Endothelial cell of umbilical vein (primary cell): ENCODE data around the gene SPTY2D1. TPM values are rescaled to one million over a fixed set of nuclear protein-coding genes. Genes with fewer than 3 reads are reported as not detected.

Experiments
- BruUV-seq: library from RNA; stranded (reverse); fragments of 400-500 nt; replicated peaks from 2 replicates; lab custom pipeline; 2021; lab: Mats Ljungman, UMichigan
- CTCF ChIA-PET: fragments of 300-600, 350-600 bp; sonication (Branson Sonifier 250); formaldehyde crosslinking; loops from one replicate; lab custom pipeline; 2021; ENCODE audit warnings: antibody characterized with exemption, inconsistent platforms; lab: Charles Lee
- POLR2A ChIA-PET: fragments of 300-600, 350-600 bp; sonication (Branson Sonifier 250); formaldehyde crosslinking; loops from one replicate; lab custom pipeline; 2021; ENCODE audit warnings: antibody characterized with exemption, inconsistent platforms; lab: Charles Lee
- DNase-seq: peaks from one replicate; pipeline ENCODE4 v3.0.0-alpha.2; 2011; ENCODE audit warnings: low read depth, low spot score
- FAIRE-seq: peaks from 2 replicates; lab custom pipeline; 2011; peaks lifted over from hg19 to GRCh38; lab: Jason Lieb, UNC
- H2AFZ ChIP-seq: 2 replicates; pipeline ENCODE4 v1.6.0; 2012; ENCODE audit warnings: low read depth, low read length, control low read depth, inconsistent platforms
- H3K27ac ChIP-seq: 2 replicates; pipeline ENCODE4 v1.5.1; 2011; ENCODE audit warnings: low read depth, mild to moderate bottlenecking, control low read depth, low read length, moderate library complexity; ENCODE audit not compliant: insufficient read depth
- H3K27me3 ChIP-seq, 2 experiments: 2 replicates each; pipeline versions ENCODE4 v1.6.0 to v1.6.1; 2011; ENCODE audit warnings: low read length in 2 of 2, mixed read lengths in 1 of 2; ENCODE audit not compliant: control insufficient read depth in 2 of 2, insufficient read depth in 2 of 2
- H3K36me3 ChIP-seq, 2 experiments: 2 replicates in 1 of 2; 3 replicates in 1 of 2; pipeline ENCODE4 v1.5.1; 2011; ENCODE audit warnings: low read length in 2 of 2, mild to moderate bottlenecking in 1 of 2, moderate library complexity in 1 of 2; ENCODE audit not compliant: control insufficient read depth in 2 of 2, insufficient read depth in 2 of 2; ENCODE audit errors: extremely low read depth in 1 of 2
- H3K4me1 ChIP-seq: 3 replicates; pipeline ENCODE4 v1.5.1; 2011; ENCODE audit warnings: mild to moderate bottlenecking, low read length; ENCODE audit not compliant: control insufficient read depth, insufficient read depth; ENCODE audit errors: extremely low read depth
- H3K4me2 ChIP-seq: 2 replicates; pipeline ENCODE4 v1.6.1; 2011; ENCODE audit warnings: low read length, control low read depth, mixed read lengths; ENCODE audit not compliant: insufficient read depth
- H3K4me3 ChIP-seq, 3 experiments: fragments of 200-600 bp in 1 of 3; sonication (generic), shearing (Covaris generic) in 1 of 3; replicated peaks in 1 of 3; 2 replicates each; pipeline ENCODE4 v1.5.1; 2011 to 2016; ENCODE audit warnings: control low read depth in 3 of 3, low read length in 3 of 3, mild to moderate bottlenecking in 2 of 3, inconsistent platforms in 1 of 3, low read depth in 1 of 3, moderate library complexity in 1 of 3; ENCODE audit not compliant: insufficient read depth in 1 of 3
- H3K79me2 ChIP-seq: 2 replicates; pipeline ENCODE4 v1.6.0; 2012; ENCODE audit warnings: low read length, inconsistent platforms; ENCODE audit not compliant: control insufficient read depth, insufficient read depth
- H3K9ac ChIP-seq: replicated peaks from 2 replicates; pipeline ENCODE3; 2011; ENCODE audit warnings: low read length, control low read depth; ENCODE audit not compliant: insufficient read depth; ENCODE audit errors: extremely low read depth
- H3K9me1 ChIP-seq: replicated peaks from 3 replicates; pipeline ENCODE4 v1.6.0; 2011; ENCODE audit warnings: mild to moderate bottlenecking, low read length; ENCODE audit not compliant: control insufficient read depth, insufficient read depth; ENCODE audit errors: extremely low read depth
- H3K9me3 ChIP-seq: replicated peaks from 2 replicates; pipeline ENCODE4 v1.5.1; 2012; ENCODE audit warnings: low read length, inconsistent platforms; ENCODE audit not compliant: control insufficient read depth, insufficient read depth
- H4K20me1 ChIP-seq: replicated peaks from 2 replicates; pipeline ENCODE3; 2011; ENCODE audit warnings: mild to moderate bottlenecking, low read length; ENCODE audit not compliant: control insufficient read depth, insufficient read depth; ENCODE audit errors: extremely low read depth
- CTCF ChIP-seq, 2 donors: IDR thresholded peaks; 1 replicate in 1 of 2; 2 replicates in 1 of 2; pipeline ENCODE4 v1.5.1; 2011; ENCODE audit warnings: low read length in 2 of 2, mild to moderate bottlenecking in 2 of 2, moderate library complexity in 2 of 2, control low read depth in 1 of 2, inconsistent platforms in 1 of 2, low read depth in 1 of 2; ENCODE audit not compliant: insufficient read depth in 1 of 2; ENCODE audit errors: extremely low read depth in 1 of 2
- EZH2 ChIP-seq: IDR thresholded peaks from 2 replicates; pipeline ENCODE4 v1.6.1; 2012; ENCODE audit warnings: borderline replicate concordance, low read depth, mild to moderate bottlenecking, moderate library complexity, low read length, inconsistent platforms; ENCODE audit not compliant: severe bottlenecking
- FOS ChIP-seq: IDR thresholded peaks from 2 replicates; pipeline ENCODE4 v1.6.1; 2011; ENCODE audit warnings: mild to moderate bottlenecking, low read length, moderate library complexity, borderline replicate concordance; ENCODE audit not compliant: insufficient read depth
- JUN ChIP-seq: IDR thresholded peaks from 2 replicates; pipeline ENCODE4 v1.6.1; 2011; ENCODE audit warnings: borderline replicate concordance, low read depth; ENCODE audit not compliant: insufficient read length, insufficient read depth
- MYC ChIP-seq: IDR thresholded peaks from one replicate; pipeline ENCODE4 v1.6.1; 2011; ENCODE audit warnings: mild to moderate bottlenecking, low read depth, low read length
- POLR2A ChIP-seq: IDR thresholded peaks from 2 replicates; pipeline ENCODE4 v1.6.1; 2012; ENCODE audit warnings: low read depth, mild to moderate bottlenecking, control low read depth, low read length
- POLR2AphosphoS5 ChIP-seq: IDR thresholded peaks from 2 replicates; pipeline ENCODE4 v1.6.1; 2012; ENCODE audit warnings: low read depth, mild to moderate bottlenecking, control low read depth, low read length, moderate library complexity; ENCODE audit not compliant: insufficient read depth
- dilution Hi-C: fragments of 300-500 bp; cut with MboI; formaldehyde crosslinking; loops from one replicate; pipeline ENCODE4 v1.15.0; 2019; ENCODE audit warnings: low sequenced_read_pairs; ENCODE audit not compliant: extremely low pct_ligation_motif_present
- intact Hi-C: fragments of 100-400 bp; cut with micrococcal nuclease; formaldehyde crosslinking; loops from one replicate; pipeline ENCODE4 v1.10.0; 2022
- polyA plus RNA-seq, 4 experiments: library from polyadenylated mRNA; depleted of rRNA in 3 of 4; stranded (reverse) in 3 of 4; unstranded in 1 of 4; fragments of >200 nt; gene quantifications; 2 replicates each; pipeline versions ENCODE4 v1.2.1 to v1.2.3, GENCODE V29; 2011 to 2012; ENCODE audit warnings: missing spikeins in 1 of 4
- total RNA-seq: library from RNA; stranded (reverse); gene quantifications from 2 replicates; pipeline ENCODE4 v1.2.3, GENCODE V29; 2021
- TF ChIP-seq, protein P1 (sequence below): IDR thresholded peaks from 2 replicates; pipeline ENCODE4 v1.6.1; 2011; ENCODE audit not compliant: insufficient read depth, insufficient read length

Gene SPTY2D1
- total and polyA plus RNA-seq, 2 donors (not counting 3 experiments of a cell fraction or from before 2014, with no cell fraction given): 5.5 to 18.7 TPM

GRCh38 chr11:18657673-18658072 lies 23.5 kb upstream of the SPTY2D1 start:
- H3K4me2 ChIP-seq: no peak overlapping the region
- ChIA-PET POLR2A (no interaction called here), CTCF (no interaction called here)
- FAIRE-seq (no peak), DNase-seq (no peak)
- intact Hi-C loops (no loop called here), dilution Hi-C loops (no loop called here)
- no peaks in the 10 kb centered on the region for H4K20me1 ChIP-seq
- H2AFZ ChIP-seq: no peak overlapping the region
- no peaks in the 10 kb centered on the region for H3K9me1 ChIP-seq
- H3K4me3 ChIP-seq: no peak overlapping the region
- H3K27me3 ChIP-seq: no peaks in the 10 kb centered on the region
- BruUV-seq: no TSS peak
- no peaks in the 10 kb centered on the region for H3K4me1 ChIP-seq
- H3K36me3 ChIP-seq: no peaks in the 10 kb centered on the region
- no peaks in the 10 kb centered on the region for H3K79me2 ChIP-seq
- TF ChIP-seq MYC (no peak), POLR2A (no peak), CTCF (IDR thresholded peaks at IDR 0.05; ENCODE audit: extremely low read depth in 1 of 2, insufficient read depth in 1 of 2, low read depth in 1 of 2, low read length in 2 of 2) (no peak), POLR2AphosphoS5 (no peak), FOS (no peak), JUN (no peak), EZH2 (no peak)
- TF ChIP-seq, protein P1, sequence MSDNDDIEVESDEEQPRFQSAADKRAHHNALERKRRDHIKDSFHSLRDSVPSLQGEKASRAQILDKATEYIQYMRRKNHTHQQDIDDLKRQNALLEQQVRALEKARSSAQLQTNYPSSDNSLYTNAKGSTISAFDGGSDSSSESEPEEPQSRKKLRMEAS: no peak
- H3K27ac ChIP-seq: no peak overlapping the region
- no peak overlapping the region for H3K9ac ChIP-seq
- H3K9me3 ChIP-seq: no peaks in the 10 kb centered on the region
